NT2/D1 (cell line): Measurements from ENCODE around the gene PARVG.

Source experiments
- DNase-seq: peaks from one replicate; pipeline ENCODE4 v3.0.0-alpha.2; 2011; ENCODE audit warnings: low read depth, low spot score
- H3K27me3 ChIP-seq: 2 replicates; pipeline ENCODE4 v1.6.0; 2011; ENCODE audit warnings: mild to moderate bottlenecking; ENCODE audit not compliant: insufficient read length, insufficient read depth
- H3K36me3 ChIP-seq: 2 replicates; pipeline ENCODE4 v1.6.1; 2011; ENCODE audit warnings: mild to moderate bottlenecking, low read length, mixed read lengths; ENCODE audit not compliant: insufficient read depth, insufficient read length
- H3K4me1 ChIP-seq: 2 replicates; pipeline ENCODE4 v1.5.1; 2011; ENCODE audit not compliant: insufficient read depth, insufficient read length
- H3K4me3 ChIP-seq: 2 replicates; pipeline ENCODE4 v1.5.1; 2011; ENCODE audit warnings: low read depth; ENCODE audit not compliant: insufficient read length
- H3K9ac ChIP-seq: 2 replicates; pipeline ENCODE4 v1.6.0; 2011; ENCODE audit warnings: low read depth; ENCODE audit not compliant: insufficient read length
- H3K9me3 ChIP-seq: 2 replicates; pipeline ENCODE4 v1.5.1; 2011; ENCODE audit warnings: mild to moderate bottlenecking, low read length; ENCODE audit not compliant: insufficient read depth
- SUZ12 ChIP-seq: IDR thresholded peaks from 2 replicates; pipeline ENCODE4 v1.6.1; 2011; ENCODE audit not compliant: insufficient read length, insufficient read depth; ENCODE audit errors: extremely low read depth
- YY1 ChIP-seq: IDR thresholded peaks from 2 replicates; pipeline ENCODE4 v1.6.1; 2011; ENCODE audit not compliant: insufficient read length, insufficient read depth
- ZNF274 ChIP-seq: IDR thresholded peaks from 2 replicates; pipeline ENCODE4 v1.6.1; 2011; ENCODE audit warnings: mild to moderate bottlenecking, low read depth, low read length

Gene PARVG

DNA sequence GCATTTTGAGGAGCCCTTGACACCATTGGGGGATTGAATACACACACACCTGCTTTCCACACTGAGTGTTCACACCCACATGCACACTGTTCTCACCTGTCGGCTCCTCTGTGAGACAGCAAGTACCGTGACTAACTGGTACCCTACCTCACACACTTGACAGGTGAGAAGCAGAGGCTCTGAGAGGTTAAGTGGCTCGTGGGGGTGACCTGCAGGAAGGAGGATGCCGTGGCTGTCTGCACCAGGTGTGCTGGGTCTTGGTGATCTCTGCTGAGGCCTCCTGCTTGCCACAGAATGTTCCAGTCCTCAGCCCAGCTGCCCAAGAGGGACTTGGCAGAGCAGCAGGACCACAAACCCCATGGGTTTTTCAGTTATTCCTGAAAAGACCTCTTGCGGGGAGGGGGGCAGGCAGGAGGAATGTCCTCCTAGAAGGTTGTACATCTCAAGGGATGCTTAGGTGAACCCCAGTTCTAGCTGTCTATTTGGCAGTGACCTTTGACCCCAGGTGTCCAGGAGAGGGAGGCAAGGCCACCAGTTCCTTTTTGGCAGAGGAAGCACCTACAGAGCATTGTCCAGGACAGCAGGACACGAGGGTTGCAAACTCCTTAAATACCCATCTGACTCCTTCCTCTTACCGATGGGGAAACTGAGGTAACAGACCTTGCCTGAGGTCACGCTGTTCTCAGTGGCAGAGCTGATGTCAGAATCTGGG, 66.0 kb downstream of the PARVG start:
- no peak for DNase-seq
- Histone ChIP-seq H3K4me1 (no peaks in the 10 kb centered on the region), H3K4me3 (no peak overlapping the region), H3K36me3 (no peaks in the 10 kb centered on the region), H3K27me3 (no peaks in the 10 kb centered on the region), H3K9ac (no peak overlapping the region), H3K9me3 (peaks cover 16% of the 10 kb centered on the region)
- no peak for TF ChIP-seq ZNF274
- no peak for TF ChIP-seq SUZ12
- TF ChIP-seq YY1 = no peak

DNA sequence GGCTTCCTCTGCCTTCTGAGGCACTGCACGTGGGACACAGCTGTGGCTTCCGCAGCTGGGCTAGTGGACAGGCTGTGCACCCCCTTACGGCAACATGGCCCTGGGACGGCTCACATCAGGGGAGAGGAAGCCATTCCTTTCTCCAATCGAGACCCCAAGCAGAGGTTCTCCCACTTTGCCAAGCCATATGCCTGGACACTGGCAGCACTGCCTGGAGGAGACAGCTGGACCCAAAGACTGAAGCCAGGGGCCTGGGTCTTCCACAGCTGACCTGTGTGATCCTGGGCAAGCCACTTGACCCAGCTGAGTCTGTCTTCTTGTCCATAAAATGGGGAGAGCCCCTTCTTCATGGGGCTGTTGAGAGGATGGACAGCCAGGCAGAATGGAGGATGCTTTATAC, 66.6 kb downstream of the PARVG start:
- H3K36me3 ChIP-seq = no peaks in the 10 kb centered on the region
- TF ChIP-seq SUZ12 (no peak), ZNF274 (no peak), YY1 (no peak)

DNA sequence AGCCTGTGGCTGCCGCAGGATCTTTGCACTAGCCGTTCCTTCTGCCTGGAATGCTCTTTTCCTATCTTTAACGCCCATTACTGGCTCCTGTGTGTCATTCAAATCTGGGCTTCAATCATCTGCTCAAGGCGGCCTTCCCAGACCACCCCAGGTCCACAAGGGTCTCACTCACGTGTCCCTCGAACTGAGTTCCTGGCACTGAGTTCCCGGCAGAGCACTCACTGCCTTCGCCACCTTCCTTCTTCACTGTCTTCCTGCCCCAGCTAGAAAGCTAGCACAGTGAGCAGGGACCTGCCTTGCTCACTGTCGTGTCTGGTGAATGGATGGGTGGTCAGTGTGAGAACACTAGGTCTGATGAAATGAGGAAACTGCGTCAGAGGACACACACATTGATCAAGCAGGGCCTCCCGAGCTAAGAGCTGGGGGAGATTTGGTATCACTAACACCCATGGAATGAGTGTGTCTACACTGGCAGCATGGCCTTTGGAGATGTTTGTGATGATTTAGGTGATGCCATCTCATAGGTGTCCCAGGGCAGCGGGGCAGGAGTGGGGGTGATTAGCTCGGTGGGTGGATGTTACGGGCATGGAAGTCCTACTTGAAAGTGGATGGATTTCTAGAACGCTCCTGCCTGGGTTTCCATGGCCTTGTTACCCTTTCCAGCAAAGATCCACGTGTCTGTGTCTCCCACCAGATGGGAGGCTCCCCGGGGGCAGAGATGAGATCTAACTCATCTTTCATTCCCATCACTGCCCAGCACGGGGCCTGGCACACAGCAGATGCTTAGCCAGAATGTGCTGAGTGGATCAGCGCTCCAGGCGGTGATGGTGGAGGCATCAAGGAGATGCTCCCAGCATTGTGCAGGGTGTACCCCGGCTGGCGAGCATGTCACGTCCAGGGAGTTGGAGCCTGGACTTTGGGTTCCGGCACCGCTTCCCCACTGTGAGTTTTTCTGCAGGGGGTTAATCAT, 67.5 kb downstream of the PARVG start:
- no peaks in the 10 kb centered on the region for H3K27me3 ChIP-seq
- peaks cover 16% of the 10 kb centered on the region for H3K9me3 ChIP-seq
- DNase-seq = no peak
- H3K36me3 ChIP-seq = no peaks in the 10 kb centered on the region
- H3K4me1 ChIP-seq = no peaks in the 10 kb centered on the region
- no peak overlapping the region for H3K9ac ChIP-seq
- no peak for TF ChIP-seq SUZ12
- no peak for TF ChIP-seq YY1
- TF ChIP-seq ZNF274 = no peak
- H3K4me3 ChIP-seq = no peak overlapping the region

More for the DNA sequence above, 66.6 kb downstream of the PARVG start:
- Histone ChIP-seq H3K4me1 (no peaks in the 10 kb centered on the region), H3K4me3 (no peak overlapping the region), H3K9me3 (peaks cover 16% of the 10 kb centered on the region), H3K9ac (no peak overlapping the region), H3K27me3 (no peaks in the 10 kb centered on the region)
- DNase-seq = no peak

DNA sequence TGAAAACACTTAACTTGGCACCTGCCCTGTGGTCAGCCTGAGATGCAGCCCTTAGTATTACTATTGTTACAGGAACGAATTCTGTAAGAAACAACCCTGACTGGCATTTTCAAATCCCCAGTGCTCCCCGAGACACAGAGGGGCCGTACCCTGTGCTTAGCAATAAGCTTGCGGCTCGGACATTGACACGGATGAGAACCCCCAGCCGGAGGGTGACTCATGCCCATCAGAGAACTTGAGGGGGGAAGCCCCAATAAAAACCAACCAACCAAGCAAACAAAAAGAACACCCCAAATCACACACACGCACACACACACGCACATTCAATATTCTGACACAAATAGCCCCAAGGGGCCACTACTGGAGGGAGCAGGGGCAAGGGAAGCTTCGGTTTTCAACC, 68.2 kb downstream of the PARVG start:
- H3K4me3 ChIP-seq = no peak overlapping the region
- H3K36me3 ChIP-seq = no peaks in the 10 kb centered on the region
- TF ChIP-seq SUZ12 = no peak
- TF ChIP-seq YY1 = no peak
- no peak for TF ChIP-seq ZNF274
- no peak overlapping the region for H3K9ac ChIP-seq
- H3K9me3 ChIP-seq = peaks cover 16% of the 10 kb centered on the region
- no peaks in the 10 kb centered on the region for H3K4me1 ChIP-seq
- no peak for DNase-seq
- no peaks in the 10 kb centered on the region for H3K27me3 ChIP-seq

DNA sequence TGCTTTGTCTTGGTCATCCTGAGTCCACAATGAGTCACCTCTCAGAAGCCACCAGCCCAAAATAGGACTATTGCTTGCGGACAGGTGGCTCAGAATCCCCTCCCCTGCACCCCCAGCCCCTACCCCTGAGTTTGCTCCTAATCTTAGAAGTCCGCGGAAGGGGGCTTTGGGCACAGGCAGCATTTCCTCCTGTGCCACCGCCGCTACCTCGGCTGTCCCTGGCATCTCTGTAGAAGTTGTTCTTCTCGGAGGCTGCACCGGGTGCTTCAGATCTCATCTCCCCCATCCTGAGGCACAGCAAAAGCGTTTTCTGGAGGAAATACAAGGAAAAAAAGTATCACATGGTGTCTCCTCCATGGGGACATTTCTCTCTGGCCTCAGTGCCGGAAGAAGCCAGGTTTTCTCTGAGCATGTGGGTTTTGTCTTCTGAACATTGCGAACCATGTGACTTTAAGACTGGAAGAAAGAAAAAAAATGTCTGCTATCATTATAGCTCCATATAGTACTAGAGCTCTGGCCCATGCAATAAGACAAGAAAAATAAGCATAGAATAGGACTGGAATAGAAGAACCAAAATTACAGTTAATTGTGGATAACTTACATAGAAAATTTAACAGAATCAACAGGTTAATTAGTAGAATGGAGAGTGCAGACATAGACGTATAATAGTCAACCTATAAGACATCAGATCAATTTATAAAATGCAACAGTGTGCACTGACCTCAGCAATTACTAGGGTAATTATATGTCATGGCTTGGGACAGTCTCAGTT, 68.8 kb downstream of the PARVG start:
- no peaks in the 10 kb centered on the region for H3K27me3 ChIP-seq
- no peaks in the 10 kb centered on the region for H3K36me3 ChIP-seq
- H3K9ac ChIP-seq = no peak overlapping the region
- TF ChIP-seq SUZ12 = no peak
- no peak for TF ChIP-seq ZNF274
- TF ChIP-seq YY1 = no peak
- DNase-seq = no peak
- H3K4me1 ChIP-seq = no peaks in the 10 kb centered on the region
- H3K9me3 ChIP-seq = peaks cover 16% of the 10 kb centered on the region
- H3K4me3 ChIP-seq = no peak overlapping the region

DNA sequence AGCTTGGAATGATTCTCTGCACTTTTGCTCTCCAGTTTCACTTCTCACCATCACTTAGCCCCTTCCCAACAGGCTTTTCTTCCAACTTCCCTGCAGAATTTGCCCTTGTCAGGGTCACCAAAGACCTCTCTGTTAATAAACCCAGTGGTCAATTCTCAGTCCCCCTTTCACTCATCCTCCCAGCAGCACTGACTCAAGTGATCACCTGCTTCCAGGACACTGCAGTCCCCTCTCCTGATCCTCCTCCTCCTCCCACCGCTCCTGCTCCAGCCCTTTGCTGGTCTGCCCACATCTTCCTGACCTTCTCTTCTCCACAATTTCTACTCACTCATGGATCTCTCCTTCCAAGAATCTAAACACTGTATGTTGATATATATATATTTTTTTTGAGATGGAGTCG, 74.1 kb downstream of the PARVG start:
- Histone ChIP-seq H3K4me1 (peaks cover 3% of the 10 kb centered on the region), H3K9ac (no peak overlapping the region), H3K36me3 (no peaks in the 10 kb centered on the region), H3K27me3 (no peaks in the 10 kb centered on the region), H3K9me3 (peaks cover 10% of the 10 kb centered on the region), H3K4me3 (no peak overlapping the region)
- DNase-seq = no peak
- no peak for TF ChIP-seq YY1
- no peak for TF ChIP-seq SUZ12
- no peak for TF ChIP-seq ZNF274

DNA sequence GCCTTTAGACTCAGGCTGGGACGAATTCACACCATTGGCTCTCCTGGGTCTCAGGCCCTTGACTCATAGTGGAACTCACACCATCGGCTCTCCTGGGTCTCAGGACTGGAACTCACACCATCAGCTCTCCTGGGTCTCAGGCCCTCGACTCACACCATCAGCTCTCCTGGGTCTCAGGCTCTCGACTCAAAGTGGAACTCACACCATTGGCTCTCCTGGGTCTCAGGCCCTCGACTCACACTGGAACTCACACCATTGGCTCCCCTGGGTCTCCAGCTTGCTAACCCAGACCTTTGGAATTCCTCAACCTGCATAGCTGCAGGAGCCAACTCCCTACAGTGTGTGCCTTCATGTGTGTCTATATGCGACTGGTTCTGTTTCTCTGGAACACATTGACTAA, 75.4 kb downstream of the PARVG start:
- Histone ChIP-seq H3K4me3 (no peak overlapping the region), H3K9ac (no peak overlapping the region), H3K36me3 (no peaks in the 10 kb centered on the region), H3K4me1 (peaks cover 3% of the 10 kb centered on the region), H3K27me3 (no peaks in the 10 kb centered on the region), H3K9me3 (no peaks in the 10 kb centered on the region)
- no peak for DNase-seq
- TF ChIP-seq YY1 = no peak
- TF ChIP-seq SUZ12 = no peak
- TF ChIP-seq ZNF274 = no peak
